Epithelial cell of proximal tubule (primary cell): Measurements from ENCODE around the gene RNF223. TPM values are rescaled to one million over a fixed set of nuclear protein-coding genes. Genes with fewer than 3 reads are reported as not detected.
"Not testable (repeated sequence)": the region's sequence is repeated elsewhere in the genome, so short reads cannot be mapped to it uniquely, and the experiment has no call there.

Source experiments
- DNase-seq: peaks from one replicate; pipeline ENCODE4 v3.0.0-alpha.2; 2011; ENCODE audit warnings: low read depth
- H3K4me3 ChIP-seq: 2 replicates; pipeline ENCODE4 v1.5.1; 2011; ENCODE audit warnings: low read depth, mild to moderate bottlenecking, low read length
- CTCF ChIP-seq: conservative IDR thresholded peaks from 2 replicates; pipeline ENCODE4 v1.5.1; 2012; ENCODE audit warnings: low read depth, mild to moderate bottlenecking, low read length
- total RNA-seq: library from RNA; depleted of rRNA; stranded (reverse); fragments of >200 nt; gene quantifications from 2 replicates; pipeline ENCODE4 v1.2.3, GENCODE V29; 2015

The RNF223 gene
- total RNA-seq, 1 donor from 2014 or later, result 1.6 TPM

- no peak for DNase-seq
- H3K4me3 ChIP-seq, result no peak overlapping the region
- no peak for TF ChIP-seq CTCF
Measured at GRCh38 chr1:1106510-1107221, 32.6 kb upstream of the RNF223 start.

GRCh38 chr1:1104152-1104551 is 30.0 kb upstream of the RNF223 start:
- not testable (repeated sequence) for H3K4me3 ChIP-seq, DNase-seq

- DNase-seq, result no peak
- no peak for TF ChIP-seq CTCF
- no peak overlapping the region for H3K4me3 ChIP-seq
Measured at GRCh38 chr1:1101503-1101902, 27.4 kb upstream of the RNF223 start.

GRCh38 chr1:1100296-1100695 is 26.2 kb upstream of the RNF223 start:
- TF ChIP-seq CTCF, result no peak
- DNase-seq, result no peak
- H3K4me3 ChIP-seq, result no peak overlapping the region

- no peak overlapping the region for H3K4me3 ChIP-seq
- no peak for TF ChIP-seq CTCF
- DNase-seq, result no peak
Measured at GRCh38 chr1:1099506-1100183, 25.5 kb upstream of the RNF223 start.

GRCh38 chr1:1098681-1099421 is 24.7 kb upstream of the RNF223 start:
- no peak for DNase-seq
- H3K4me3 ChIP-seq, result no peak overlapping the region
- no peak for TF ChIP-seq CTCF

- DNase-seq, H3K4me3 ChIP-seq: not testable (repeated sequence)
Measured at GRCh38 chr1:1096136-1096535, 22.0 kb upstream of the RNF223 start.
